Measurements from ENCODE around the gene EFEMP2. TPM values are rescaled to one million over a fixed set of nuclear protein-coding genes. Genes with fewer than 3 reads are reported as not detected.

Gene EFEMP2
- total RNA-seq, 1 experiment from 2014 or later, result 1.4 TPM

DNA sequence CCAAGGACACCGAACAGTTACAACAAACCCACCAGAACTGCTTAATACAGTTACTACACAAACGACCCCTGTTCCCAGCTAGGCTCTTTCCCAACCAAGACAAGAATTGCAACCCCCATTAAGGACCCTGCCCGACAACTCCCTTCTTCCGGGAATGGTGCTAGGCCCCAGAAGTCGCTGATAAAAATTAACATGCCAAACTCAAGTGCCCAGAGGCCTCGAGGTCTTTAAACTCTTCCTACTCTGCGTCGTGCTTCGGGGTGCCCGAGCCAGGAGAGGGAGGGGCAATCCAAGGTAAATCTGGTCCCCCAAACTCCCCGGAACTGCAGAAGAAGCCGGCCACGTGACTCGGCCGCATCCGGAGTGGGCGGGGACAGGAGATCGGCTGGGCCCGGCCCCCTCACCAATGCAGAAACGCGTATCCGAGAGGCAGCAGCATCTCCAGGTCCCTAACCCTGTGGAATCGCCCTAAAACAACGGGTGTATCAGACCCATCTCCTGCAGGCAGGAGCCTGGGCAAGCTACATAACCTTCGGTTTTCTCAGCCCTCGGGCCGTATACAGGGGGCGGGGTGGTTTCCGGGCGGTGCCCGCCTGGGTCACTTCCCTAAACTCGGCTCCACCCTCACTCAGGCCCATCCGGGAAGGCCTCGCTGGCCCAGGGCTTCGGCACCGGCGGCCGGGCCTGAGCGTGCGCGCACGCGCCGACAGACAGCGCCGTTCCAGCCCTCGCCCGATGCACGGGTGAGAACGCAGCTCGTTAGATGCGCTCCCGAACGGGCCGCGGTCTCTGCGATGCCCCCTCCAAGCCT lies 15.7 kb downstream of the EFEMP2 start:
- intact Hi-C loops (cut with micrococcal nuclease; ENCODE audit: unreplicated experiment), result loop anchor here (5.0 kb wide), 1 partner anchor 205 kb away; no protein-coding TSS in a partner anchor
- Mint-ChIP-seq H3K4me1 (ENCODE audit: low read depth, unreplicated experiment) (peaks cover 40% of the 10 kb centered on the region), H3K27me3 (ENCODE audit: insufficient read depth, unreplicated experiment) (no peaks in the 10 kb centered on the region), H3K27ac (ENCODE audit: unreplicated experiment) (peak overlapping the region; percentile 71), H3K9me3 (ENCODE audit: unreplicated experiment) (no peaks in the 10 kb centered on the region), H3K4me3 (ENCODE audit: unreplicated experiment) (peak overlapping the region; percentile 97), H3K36me3 (ENCODE audit: insufficient read depth, unreplicated experiment) (peaks cover 87% of the 10 kb centered on the region)
- DNase-seq, result peak; percentile 72 to 80
- TF ChIP-seq, protein P1, sequence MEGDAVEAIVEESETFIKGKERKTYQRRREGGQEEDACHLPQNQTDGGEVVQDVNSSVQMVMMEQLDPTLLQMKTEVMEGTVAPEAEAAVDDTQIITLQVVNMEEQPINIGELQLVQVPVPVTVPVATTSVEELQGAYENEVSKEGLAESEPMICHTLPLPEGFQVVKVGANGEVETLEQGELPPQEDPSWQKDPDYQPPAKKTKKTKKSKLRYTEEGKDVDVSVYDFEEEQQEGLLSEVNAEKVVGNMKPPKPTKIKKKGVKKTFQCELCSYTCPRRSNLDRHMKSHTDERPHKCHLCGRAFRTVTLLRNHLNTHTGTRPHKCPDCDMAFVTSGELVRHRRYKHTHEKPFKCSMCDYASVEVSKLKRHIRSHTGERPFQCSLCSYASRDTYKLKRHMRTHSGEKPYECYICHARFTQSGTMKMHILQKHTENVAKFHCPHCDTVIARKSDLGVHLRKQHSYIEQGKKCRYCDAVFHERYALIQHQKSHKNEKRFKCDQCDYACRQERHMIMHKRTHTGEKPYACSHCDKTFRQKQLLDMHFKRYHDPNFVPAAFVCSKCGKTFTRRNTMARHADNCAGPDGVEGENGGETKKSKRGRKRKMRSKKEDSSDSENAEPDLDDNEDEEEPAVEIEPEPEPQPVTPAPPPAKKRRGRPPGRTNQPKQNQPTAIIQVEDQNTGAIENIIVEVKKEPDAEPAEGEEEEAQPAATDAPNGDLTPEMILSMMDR (IDR thresholded peaks at IDR 0.05; ENCODE audit: insufficient read depth in 1 of 2, low read depth in 1 of 2, low read length in 1 of 2, severe bottlenecking in 1 of 2, unreplicated experiment in 1 of 2), result no peak
- Histone ChIP-seq H3K9me3 (no peaks in the 10 kb centered on the region), H3K36me3 (ENCODE audit: control insufficient read depth, insufficient read depth, low read length) (peaks cover 9% of the 10 kb centered on the region; the same call in 1 of the 2 replicates), H3K4me3 (ENCODE audit: low read depth, low read length) (peak overlapping the region; percentile 95), H3K4me1 (peaks cover 15% of the 10 kb centered on the region), H3K27me3 (replicated peaks; ENCODE audit: control insufficient read depth, insufficient read depth, low read length) (no peaks in the 10 kb centered on the region)
- CTCF ChIA-PET, result interaction anchor here (7.7 kb wide), 1 partner anchor 31 kb away, joined by 241 read pairs; the partner anchor contains the start of genes CCDC85B and FIBP
- BruUV-seq (replicated peaks), result no TSS peak
- POLR2A ChIA-PET, result interaction anchor here (0.6 kb wide), 2 partner anchors 13 to 31 kb away, joined by 3 to 5 read pairs; partner anchors contain the start of gene FIBP

DNA sequence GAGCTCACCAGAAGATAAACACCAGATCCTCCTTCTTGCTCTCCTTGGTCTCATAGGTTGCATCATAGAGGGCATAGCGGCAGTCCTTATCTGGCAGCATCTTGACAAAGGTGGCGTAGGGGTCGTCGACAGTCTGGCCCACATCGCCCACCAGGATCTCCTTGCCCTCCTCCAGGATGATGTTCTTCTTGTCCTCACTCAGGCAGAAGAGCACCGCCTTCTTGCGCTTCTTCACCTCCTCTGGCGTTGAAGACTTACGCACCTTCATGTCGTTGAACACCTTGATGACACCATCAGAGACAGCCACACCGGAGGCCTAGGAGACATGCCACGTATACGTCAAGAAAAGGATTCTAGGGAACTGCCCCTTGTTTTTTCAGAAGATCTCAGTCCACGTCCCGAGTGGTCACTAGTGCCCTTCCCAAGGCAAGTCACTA lies 16.7 kb downstream of the EFEMP2 start:
- POLR2A ChIA-PET, result no interaction called here
- Histone ChIP-seq H3K4me1 (peaks cover 7% of the 10 kb centered on the region; the same call in 1 of the 2 replicates), H3K4me3 (ENCODE audit: low read depth, low read length) (peak overlapping the region; percentile 95; the same call in 1 of the 2 replicates), H3K27me3 (replicated peaks; ENCODE audit: control insufficient read depth, insufficient read depth, low read length) (no peaks in the 10 kb centered on the region), H3K9me3 (0 out of 2 replicates have a peak, but pooled peaks cover 3% of the 10 kb centered on the region), H3K36me3 (ENCODE audit: control insufficient read depth, insufficient read depth, low read length) (peaks cover 12% of the 10 kb centered on the region; the same call in 1 of the 2 replicates)
- intact Hi-C loops (cut with micrococcal nuclease; ENCODE audit: unreplicated experiment), result loop anchor here (5.0 kb wide), 1 partner anchor 204 kb away; no protein-coding TSS in a partner anchor
- no TSS peak for BruUV-seq (replicated peaks)
- TF ChIP-seq, protein P1 (IDR thresholded peaks at IDR 0.05; ENCODE audit: insufficient read depth in 1 of 2, low read depth in 1 of 2, low read length in 1 of 2, severe bottlenecking in 1 of 2, unreplicated experiment in 1 of 2), result no peak
- Mint-ChIP-seq H3K36me3 (ENCODE audit: insufficient read depth, unreplicated experiment) (peaks cover 94% of the 10 kb centered on the region), H3K9me3 (ENCODE audit: unreplicated experiment) (no peaks in the 10 kb centered on the region), H3K27ac (ENCODE audit: unreplicated experiment) (peak overlapping the region; percentile 71), H3K4me3 (ENCODE audit: unreplicated experiment) (peak overlapping the region; percentile 97), H3K4me1 (ENCODE audit: low read depth, unreplicated experiment) (peaks cover 40% of the 10 kb centered on the region), H3K27me3 (ENCODE audit: insufficient read depth, unreplicated experiment) (no peaks in the 10 kb centered on the region)
- peak in 1 of 2 experiments; percentile 27 for DNase-seq
- CTCF ChIA-PET, result no interaction called here
